Hair follicular keratinocyte (primary cell): ENCODE results near the gene CCDC80. TPM values are rescaled to one million over a fixed set of nuclear protein-coding genes. Genes with fewer than 3 reads are reported as not detected.

Experiments
- total RNA-seq: library from RNA; depleted of rRNA; stranded (reverse); fragments of >200 nt; gene quantifications from 2 replicates; pipeline ENCODE4 v1.2.3, GENCODE V29; 2015

The CCDC80 gene
- 10.3 and 11.7 TPM in 2 replicates for total RNA-seq

GRCh38 chr3:112640930-112641801, at the start of gene CCDC80:
Gene CCDC80, minus strand, starts transcription at chr3:112641143. Its CDS starts 1,238 bp downstream, at chr3:112639905.

GRCh38 chr3:112561734-112562529, 79.0 kb downstream of the CCDC80 start, which contains the start of the genes ATG3 and SLC35A5:
Gene ATG3, minus strand, starts transcription at chr3:112561962. Its CDS starts 434 bp downstream, at chr3:112561528.
Gene SLC35A5, plus strand, starts transcription at chr3:112562045. Its CDS starts 1,359 bp downstream, at chr3:112563404.

Other genes with a start within 250 kb of the CCDC80 start
- not detected in 2 replicates for gene BTLA, start 141.7 kb downstream of the CCDC80 start, total RNA-seq
- gene ATG3, start 79.2 kb downstream of the CCDC80 start, total RNA-seq = 54.2 and 94.2 TPM in 2 replicates
- 13.7 and 27.2 TPM in 2 replicates for gene SLC35A5, start 79.1 kb downstream of the CCDC80 start, total RNA-seq
- not detected in 2 replicates for gene CD200R1L, start 205.7 kb upstream of the CCDC80 start, total RNA-seq